Epidermal melanocyte (primary cell): ENCODE results near the gene CDSN.
"Not testable (repeated sequence)": the region's sequence is repeated elsewhere in the genome, so short reads cannot be mapped to it uniquely, and the experiment has no call there.

Source experiments
- DNase-seq: peaks from one replicate; pipeline ENCODE4 v3.0.0; 2011; ENCODE audit warnings: low spot score; ENCODE audit not compliant: insufficient read length

CDSN gene

DNA sequence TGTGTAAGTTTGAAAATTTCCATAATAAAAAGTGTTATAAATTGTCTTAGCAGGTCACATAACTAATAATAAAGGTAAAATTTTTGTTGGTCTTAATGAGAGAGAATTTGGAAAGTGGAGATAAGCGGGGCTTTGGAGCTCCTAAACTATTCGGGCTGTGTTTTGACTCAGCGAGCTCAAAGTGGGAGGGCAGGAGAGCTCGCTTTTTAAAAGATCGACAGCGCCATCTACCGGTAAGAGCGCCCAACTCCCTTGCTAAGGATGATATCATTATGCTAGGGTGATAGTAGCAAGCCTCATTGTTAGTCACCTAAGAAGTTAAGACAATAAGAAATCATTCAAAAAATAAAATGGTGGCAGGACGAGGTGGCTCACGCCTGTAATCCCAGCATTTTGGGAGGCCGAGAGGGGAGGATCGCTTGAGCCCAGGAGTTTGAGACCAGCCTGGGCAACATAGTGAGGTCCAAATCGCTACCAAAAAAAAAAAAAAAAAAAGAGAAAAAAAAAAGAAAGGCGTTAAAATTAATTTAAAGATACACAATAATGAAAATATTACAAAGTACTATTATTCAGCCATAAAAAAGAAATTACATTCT lies 32.7 kb downstream of the CDSN start:
- DNase-seq: peak; percentile 80

DNA sequence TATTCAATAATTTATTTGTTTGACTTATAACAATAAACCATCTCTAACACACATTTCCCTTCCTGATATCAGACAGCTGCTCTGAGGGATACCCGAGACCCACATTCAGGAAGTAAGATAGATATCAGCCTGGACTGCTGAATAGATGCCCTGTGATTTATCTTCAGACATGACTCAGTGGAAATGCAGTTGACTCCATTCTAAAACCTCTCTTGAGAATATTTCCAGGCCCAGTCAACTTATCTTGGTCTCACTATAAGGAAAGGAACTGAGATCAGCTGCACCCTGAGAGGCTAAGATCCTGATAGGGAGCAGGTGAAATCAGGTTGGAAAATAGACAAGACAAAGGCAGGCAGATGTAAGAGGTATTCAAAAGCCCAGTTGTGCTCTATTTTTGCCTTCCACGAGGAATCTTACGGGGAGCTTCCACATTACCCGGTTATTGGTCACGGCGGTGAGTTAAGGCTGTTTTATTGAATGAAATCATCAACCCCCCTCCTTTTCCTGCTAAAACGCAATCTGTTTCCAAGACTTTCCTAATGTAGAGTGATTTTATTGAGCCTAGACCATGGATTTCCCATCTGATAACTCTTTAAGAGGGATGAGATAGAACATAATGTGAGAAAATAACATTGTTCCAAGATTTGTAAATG lies 33.3 kb downstream of the CDSN start:
- DNase-seq: no peak

DNA sequence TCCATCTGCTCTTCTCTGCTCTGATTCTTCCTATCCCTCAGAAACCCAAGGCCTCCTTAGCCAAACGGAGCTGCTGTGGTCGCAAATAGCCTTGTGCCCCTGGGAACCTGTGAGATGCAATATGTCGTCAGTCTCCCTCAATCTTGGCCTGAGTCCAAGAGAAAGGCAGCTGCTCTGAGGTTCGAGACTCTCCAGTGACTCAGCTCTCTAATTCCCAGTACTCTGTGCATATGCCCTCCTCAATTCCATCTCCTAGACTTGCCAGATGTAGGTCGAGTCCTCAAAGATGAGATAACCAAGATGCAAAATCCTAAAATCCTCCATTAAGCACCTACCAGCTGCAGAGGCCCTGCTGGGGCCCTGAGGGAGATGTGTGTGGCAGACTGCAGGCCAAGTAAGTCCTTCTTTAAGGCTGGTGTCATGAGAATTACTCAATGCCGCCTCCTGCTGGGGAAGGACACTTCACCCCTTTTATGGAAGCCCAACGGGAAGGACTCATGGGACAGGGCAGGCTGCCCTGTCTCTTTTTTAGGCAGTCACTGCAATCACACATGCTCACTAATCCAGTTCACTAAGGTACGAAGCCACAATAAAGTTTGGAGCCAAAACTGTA lies 36.4 kb downstream of the CDSN start:
- no peak for DNase-seq

DNA sequence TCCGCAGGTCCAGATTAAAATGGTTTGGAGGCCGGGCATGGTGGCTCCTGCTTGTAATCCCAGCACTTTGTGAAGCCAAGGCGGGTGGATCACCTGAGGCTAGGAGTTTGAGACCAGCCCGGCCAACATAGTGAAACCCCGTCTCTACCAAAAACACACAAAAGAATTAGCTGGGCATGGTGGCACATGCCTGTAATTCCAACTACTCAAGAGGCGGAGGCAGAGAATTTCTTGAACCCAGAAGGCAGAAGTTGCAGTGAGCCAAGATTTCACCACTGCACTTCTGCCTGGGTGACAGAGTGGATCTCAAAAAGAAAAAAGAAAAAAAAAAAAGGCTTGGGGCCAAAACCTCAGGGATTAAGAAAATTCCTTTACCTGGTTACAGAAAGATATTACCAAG lies 38.4 kb downstream of the CDSN start:
- no peak for DNase-seq

DNA sequence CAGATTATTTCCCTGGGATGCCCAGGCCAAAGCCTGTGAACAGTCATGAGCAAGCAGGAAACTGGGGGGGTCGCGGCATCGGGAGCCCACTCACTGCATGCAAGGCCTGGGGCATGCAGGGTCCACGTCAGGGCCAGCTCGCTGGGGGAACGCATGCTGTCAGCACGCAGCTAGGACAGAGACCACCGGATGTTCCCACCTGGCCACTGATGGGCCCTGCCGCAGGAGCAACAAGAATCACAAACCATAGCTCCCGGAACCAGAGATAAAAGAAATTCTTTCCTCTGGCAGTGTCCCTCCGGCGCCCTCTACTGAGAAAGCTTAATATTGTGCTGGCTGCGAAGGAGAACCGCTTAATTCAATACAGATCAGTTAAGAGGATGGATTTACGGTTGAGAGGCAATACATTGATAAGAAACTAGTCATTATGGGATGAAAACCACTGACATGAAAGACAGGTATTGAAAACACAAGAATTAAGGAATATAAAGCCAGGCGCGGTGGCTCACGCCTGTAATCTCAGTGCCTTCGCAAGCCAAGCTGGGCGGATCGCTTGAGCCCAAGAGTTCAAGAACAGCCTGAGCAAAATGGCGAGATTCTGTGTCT lies 40.5 kb downstream of the CDSN start:
- peak; percentile 61 for DNase-seq

DNA sequence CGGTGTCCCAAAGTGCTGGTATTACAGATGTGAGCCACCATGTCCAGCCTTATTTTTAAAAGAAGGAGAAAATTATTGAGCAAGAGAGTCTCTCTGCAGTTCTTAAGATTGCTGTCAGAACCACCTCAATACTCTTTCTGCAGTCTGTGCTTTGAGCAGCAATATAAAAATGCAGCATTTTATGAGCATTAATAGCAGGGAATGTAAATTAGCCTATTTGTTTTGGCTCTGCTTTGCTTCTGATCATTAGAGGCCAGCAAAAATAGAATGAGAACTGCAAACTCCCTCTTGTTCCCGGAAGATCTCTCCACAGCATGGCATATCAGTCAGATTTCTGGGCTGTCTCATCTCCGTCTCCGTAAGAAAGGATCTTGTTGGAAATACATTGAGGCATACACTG lies 43.6 kb downstream of the CDSN start:
- no peak for DNase-seq

DNA sequence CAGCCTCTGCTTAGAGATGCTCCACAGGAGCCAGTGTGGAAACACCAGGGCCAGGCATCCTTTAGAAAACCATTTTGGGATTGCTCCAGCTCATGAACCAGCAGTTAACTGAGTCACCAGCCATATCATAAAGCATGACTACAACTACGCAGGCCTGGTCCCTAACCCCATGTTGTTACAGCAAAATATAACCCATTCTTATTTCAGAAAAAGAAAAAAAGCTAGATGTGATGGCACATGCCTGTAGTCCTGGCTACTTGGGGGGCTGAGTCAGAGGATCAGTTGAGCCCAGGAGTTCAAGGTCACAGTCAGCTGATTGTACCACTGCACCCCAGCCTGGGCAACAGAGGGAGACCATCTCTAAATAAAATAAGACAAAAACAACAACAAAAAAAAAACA lies 44.7 kb downstream of the CDSN start:
- no peak for DNase-seq

DNA sequence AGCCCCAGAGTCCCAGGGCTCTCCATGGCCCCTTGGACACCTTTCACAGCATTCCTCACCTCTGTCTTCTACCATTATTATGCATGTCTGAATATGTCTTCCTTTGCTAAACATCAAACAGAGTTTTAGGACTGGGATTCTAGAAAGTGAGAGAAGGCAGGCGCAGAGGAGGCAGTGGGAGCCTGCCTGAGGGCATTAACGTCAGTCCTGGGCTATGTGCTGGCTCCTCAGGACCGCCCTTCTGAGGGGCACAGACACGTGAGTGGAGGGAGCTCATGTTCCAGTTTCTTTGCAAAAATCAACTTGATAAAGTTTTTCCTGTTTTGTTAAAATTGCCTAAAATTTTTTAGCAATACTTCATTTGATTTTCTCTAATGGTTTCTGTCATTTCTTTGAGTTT lies 45.8 kb downstream of the CDSN start:
- no peak for DNase-seq

DNA sequence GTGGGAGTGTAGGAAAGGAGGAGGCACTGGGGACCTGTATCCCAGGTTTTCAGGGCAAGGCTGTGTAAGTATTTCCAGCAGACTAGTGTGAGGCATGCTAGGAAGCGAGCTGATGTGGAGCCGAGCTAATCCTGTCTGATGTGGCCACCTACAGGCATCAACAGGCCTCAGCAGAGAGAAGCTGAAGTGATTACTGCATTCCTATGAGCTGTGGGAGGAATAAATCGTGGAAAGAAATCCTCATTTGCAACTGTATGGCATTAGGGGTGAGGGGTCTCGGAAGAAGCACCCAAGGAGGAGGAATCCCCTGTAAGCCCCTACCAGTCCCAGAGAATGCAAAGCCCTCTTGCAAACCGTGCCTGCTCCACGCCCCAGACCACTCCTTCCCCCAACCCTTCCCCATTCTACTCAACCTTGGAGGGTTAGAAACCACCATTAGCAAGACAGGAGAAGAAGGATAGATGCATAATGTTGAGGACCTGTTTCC lies 49.5 kb downstream of the CDSN start:
- no peak for DNase-seq

DNA sequence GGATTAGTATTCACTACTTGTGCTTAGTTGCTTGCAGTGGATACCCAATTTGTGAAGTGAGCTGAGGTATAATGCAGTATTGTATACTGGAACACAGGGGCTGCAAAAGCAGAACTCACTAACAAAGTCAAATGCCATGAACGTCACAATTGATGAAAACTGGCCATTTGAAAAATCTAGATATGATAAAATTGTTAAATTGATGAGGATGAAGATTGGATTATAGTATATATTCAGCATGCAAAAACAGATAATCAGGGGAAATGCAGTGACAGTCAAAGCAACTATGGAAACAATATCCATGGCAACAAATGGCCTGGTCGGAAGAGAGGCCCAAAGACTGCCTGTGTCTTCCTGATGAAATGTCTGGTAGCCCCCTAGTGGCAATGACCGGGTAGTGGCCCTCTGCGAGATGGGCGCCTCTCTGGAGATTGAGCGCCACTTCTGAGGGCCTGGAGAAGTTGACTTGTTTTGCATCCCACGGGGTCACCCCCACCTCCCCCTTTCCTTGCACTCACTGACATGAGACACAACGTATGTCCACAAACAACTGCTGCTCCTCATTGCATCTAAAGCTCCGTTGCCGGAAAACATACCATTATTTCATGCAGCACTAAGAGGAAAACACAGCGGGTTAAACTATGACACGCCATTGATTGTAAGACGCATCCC lies 51.4 kb downstream of the CDSN start:
- DNase-seq: peak; percentile 74

DNA sequence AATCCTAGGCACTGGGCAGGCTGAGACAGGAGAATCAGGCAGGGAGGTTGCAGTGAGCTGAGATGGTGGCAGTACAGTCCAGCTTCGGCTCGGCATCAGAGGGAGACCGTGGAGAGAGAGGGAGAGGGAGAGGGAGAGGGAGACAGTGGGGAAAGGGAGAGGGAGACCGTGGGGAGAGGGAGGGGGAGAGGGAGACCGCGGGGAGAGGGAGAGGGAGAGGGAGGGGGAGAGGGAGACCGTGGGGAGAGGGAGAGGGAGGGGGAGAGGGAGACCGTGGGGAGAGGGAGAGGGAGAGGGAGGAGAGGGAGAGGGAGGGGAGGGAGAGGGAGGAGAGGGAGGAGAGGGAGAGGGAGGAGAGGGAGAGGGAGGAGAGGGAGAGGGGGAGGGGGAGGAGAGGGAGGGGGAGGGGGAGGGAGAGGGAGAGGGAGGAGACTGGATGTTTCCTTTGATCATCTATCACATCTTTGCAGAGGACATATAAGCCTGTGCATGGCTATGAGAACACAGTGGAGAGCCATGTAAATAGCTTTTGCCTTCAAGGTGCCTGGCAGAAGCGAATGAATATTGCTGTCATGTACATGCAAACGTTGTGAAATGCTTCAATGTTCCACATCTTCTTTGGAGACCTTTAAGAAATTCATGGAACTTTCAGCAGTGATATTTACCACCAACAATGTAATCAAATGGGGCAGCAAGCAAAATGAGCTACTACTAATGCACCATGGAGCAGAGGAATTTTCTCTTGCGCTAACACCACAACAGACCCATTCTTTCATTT lies 52.2 kb downstream of the CDSN start:
- not testable (repeated sequence) for DNase-seq

DNA sequence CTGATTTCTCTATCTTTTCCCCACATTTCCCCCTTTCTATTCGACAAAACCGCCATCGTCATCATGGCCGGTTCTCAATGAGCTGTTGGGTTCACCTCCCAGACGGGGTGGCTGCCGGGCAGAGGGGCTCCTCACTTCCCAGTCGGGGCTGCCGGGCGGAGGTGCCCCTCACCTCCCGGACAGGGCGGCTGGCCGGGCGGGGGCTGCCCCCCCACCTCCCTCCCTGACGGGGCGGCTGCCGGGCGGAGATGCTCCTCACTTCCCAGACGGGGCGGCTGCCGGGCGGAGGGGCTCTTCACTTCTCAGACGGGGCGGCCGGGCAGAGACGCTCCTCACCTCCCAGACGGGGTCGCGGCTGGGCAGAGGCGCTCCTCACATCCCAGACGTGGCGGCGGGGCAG lies 53.2 kb downstream of the CDSN start:
- not testable (repeated sequence) for DNase-seq

DNA sequence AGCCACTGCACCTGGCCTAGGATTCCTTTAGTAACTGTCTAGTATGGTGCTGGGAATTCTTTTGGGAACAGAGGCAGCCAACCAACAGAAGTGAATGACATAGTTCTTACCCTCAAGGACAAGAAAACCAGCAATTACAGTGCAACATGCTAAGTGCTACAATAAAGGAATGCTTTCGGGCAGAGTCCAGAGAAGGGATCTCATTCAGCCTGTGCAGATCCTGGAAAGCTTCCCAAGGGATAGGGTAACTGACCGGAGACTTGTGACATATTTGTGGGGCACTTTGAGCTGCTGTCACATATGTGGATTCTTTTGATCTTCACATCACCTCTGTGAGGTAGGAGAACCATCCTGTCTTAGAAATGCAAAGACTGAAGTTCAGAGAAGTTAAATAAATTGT lies 54.7 kb downstream of the CDSN start:
- DNase-seq: no peak
